ENCODE results near the gene FNDC3B.
"Not testable (repeated sequence)": the region's sequence is repeated elsewhere in the genome, so short reads cannot be mapped to it uniquely, and the experiment has no call there.

The FNDC3B gene

GRCh38 chr3:172033396-172033795 is 6.0 kb upstream of the FNDC3B start:
- DNase-seq, result no peak

- no peak for DNase-seq
These were observed 4.3 kb upstream of the FNDC3B start for GRCh38 chr3:172034786-172035685.

- no peak for DNase-seq
These were observed 2.7 kb upstream of the FNDC3B start for GRCh38 chr3:172036541-172037215.

GRCh38 chr3:172038798-172039435 is 461 bp upstream of the FNDC3B start:
- no peak for DNase-seq

- DNase-seq, result peak; percentile 32
These were observed 951 bp downstream of the FNDC3B start for GRCh38 chr3:172040078-172040980.

- no peak for DNase-seq
These were observed 1.9 kb downstream of the FNDC3B start for GRCh38 chr3:172040981-172041963.

GRCh38 chr3:172042136-172042662 is 2.8 kb downstream of the FNDC3B start:
- DNase-seq, result no peak

GRCh38 chr3:172042663-172043179 is 3.3 kb downstream of the FNDC3B start:
- DNase-seq, result not testable (repeated sequence)

GRCh38 chr3:172043233-172043632 is 3.9 kb downstream of the FNDC3B start:
- DNase-seq, result no peak

- no peak for DNase-seq
These were observed 4.4 kb downstream of the FNDC3B start for GRCh38 chr3:172043766-172044165.

GRCh38 chr3:172044833-172045585 is 5.6 kb downstream of the FNDC3B start:
- no peak for DNase-seq

GRCh38 chr3:172046268-172046915 is 7.0 kb downstream of the FNDC3B start:
- DNase-seq, result no peak

GRCh38 chr3:172047567-172048115 is 8.3 kb downstream of the FNDC3B start:
- no peak for DNase-seq

- DNase-seq, result no peak
These were observed 9.2 kb downstream of the FNDC3B start for GRCh38 chr3:172048599-172048998.

GRCh38 chr3:172051310-172051956 is 12.1 kb downstream of the FNDC3B start:
- DNase-seq, result no peak

GRCh38 chr3:172051957-172052354 is 12.6 kb downstream of the FNDC3B start:
- no peak for DNase-seq

- DNase-seq, result no peak
These were observed 13.0 kb downstream of the FNDC3B start for GRCh38 chr3:172052405-172052804.

GRCh38 chr3:172054115-172054764 is 14.9 kb downstream of the FNDC3B start:
- DNase-seq, result no peak
